GM19328 (cell line): ENCODE data around the gene COQ10B.
"Not testable (repeated sequence)": the region's sequence is repeated elsewhere in the genome, so short reads cannot be mapped to it uniquely, and the experiment has no call there.

Source experiments
- ATAC-seq: cut with Tn5 transposase; IDR thresholded peaks from one replicate; pipeline ENCODE4 v1.9.1; 2021; ENCODE audit warnings: mild to moderate bottlenecking, moderate library complexity; ENCODE audit not compliant: unreplicated experiment

The COQ10B gene

GRCh38 chr2:197450465-197450864 lies 2.9 kb upstream of the COQ10B start:
- ATAC-seq = no peak

- ATAC-seq = not testable (repeated sequence)
Measured at GRCh38 chr2:197450935-197451358, 2.4 kb upstream of the COQ10B start.

GRCh38 chr2:197452754-197453122 lies 614 bp upstream of the COQ10B start:
- ATAC-seq = no peak

- peak; percentile 15 for ATAC-seq
Measured at GRCh38 chr2:197453914-197454398, 604 bp downstream of the COQ10B start.

GRCh38 chr2:197454923-197455322 lies 1.6 kb downstream of the COQ10B start:
- no peak for ATAC-seq

- no peak for ATAC-seq
Measured at GRCh38 chr2:197455428-197455827, 2.1 kb downstream of the COQ10B start.

- no peak for ATAC-seq
Measured at GRCh38 chr2:197460649-197461048, 7.3 kb downstream of the COQ10B start.

GRCh38 chr2:197461057-197461456 lies 7.7 kb downstream of the COQ10B start:
- ATAC-seq = no peak

- ATAC-seq = no peak
Measured at GRCh38 chr2:197464175-197464574, 10.8 kb downstream of the COQ10B start.

GRCh38 chr2:197472166-197472565 lies 18.8 kb downstream of the COQ10B start:
- ATAC-seq = no peak

- ATAC-seq = no peak
Measured at GRCh38 chr2:197477797-197478196, 24.4 kb downstream of the COQ10B start.

GRCh38 chr2:197480165-197481036 lies 27.0 kb downstream of the COQ10B start:
- ATAC-seq = no peak

GRCh38 chr2:197484248-197484647 lies 30.9 kb downstream of the COQ10B start:
- not testable (repeated sequence) for ATAC-seq

- no peak for ATAC-seq
Measured at GRCh38 chr2:197486175-197486574, 32.8 kb downstream of the COQ10B start.

GRCh38 chr2:197487385-197487784 lies 34.0 kb downstream of the COQ10B start:
- ATAC-seq = no peak

- ATAC-seq = no peak
Measured at GRCh38 chr2:197495433-197496134, 42.2 kb downstream of the COQ10B start.

- ATAC-seq = no peak
Measured at GRCh38 chr2:197496695-197497094, 43.3 kb downstream of the COQ10B start.

- no peak for ATAC-seq
Measured at GRCh38 chr2:197497326-197497725, 44.0 kb downstream of the COQ10B start.

- ATAC-seq = no peak
Measured at GRCh38 chr2:197498235-197498936, 45.0 kb downstream of the COQ10B start.

- no peak for ATAC-seq
Measured at GRCh38 chr2:197498937-197499593, 45.7 kb downstream of the COQ10B start.
